Measurements from ENCODE around the gene SUFU. TPM values are rescaled to one million over a fixed set of nuclear protein-coding genes. Genes with fewer than 3 reads are reported as not detected.
A peak's percentile ranks its signal among the peaks of the same experiment; 100 is the strongest.

SUFU gene
- total RNA-seq, 2 donors from 2014 or later = 3.1 to 6.6 TPM

DNA sequence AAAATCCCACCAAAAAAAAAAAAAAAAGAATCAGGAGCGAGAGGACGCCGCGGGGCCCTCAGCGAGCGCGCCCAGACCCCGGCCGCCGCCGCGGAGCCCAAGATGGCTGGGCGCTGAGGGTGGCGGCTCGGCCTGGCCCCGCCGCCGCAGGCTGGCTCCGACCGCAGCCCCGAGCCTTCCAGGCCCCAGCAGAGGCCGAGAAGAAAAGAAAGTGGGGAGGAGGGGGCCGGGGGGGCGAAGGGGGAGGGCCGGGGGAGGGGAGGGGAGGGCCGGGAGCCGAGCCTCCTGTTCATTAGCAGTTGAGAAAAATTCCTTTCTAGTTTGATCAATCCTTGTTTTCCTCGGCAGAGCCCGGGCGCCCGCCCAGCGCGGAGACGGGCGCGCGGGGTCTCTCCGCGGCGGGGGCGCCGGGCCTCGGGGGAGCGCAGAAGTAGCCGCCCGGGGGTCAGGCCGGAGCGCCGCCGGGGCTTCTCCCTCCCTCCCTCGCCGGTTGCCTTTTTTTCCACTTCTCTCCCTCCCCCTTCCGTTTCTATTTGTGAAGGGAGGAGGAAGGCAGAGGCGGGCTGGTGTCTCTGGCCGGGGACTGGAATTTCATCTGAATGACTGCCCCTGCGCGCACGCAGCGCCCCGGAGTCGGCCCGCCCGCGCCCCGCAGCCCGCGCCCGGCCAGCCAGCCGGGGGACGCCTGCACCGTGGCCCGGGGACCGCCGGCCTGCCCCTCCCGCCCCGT, 139.7 kb downstream of the SUFU start:
- peak; percentile 19 for ATAC-seq
- peak; percentile 68 to 79 (median 76) for DNase-seq
- 0 to 1% methylated on average over 50 to 52 of the region's 76 CpGs for WGBS, 2 donors
- H3K27ac ChIP-seq = peak overlapping the region; percentile 95 to 100 (median 96)
- intact Hi-C loops (cut with DNase I) = no loop called here
- H3K9me3 ChIP-seq = no peaks in the 10 kb centered on the region
- no peaks in the 10 kb centered on the region for H3K36me3 ChIP-seq (replicated peaks in 1 of 2; ENCODE audit: insufficient read depth in 1 of 2, low read depth in 2 of 2)
- no peaks in the 10 kb centered on the region for H3K27me3 ChIP-seq
- H3K4me3 ChIP-seq = peak overlapping the region; percentile 39 to 78
- TF ChIP-seq POLR2A (IDR thresholded peaks at IDR 0.05) = peak; percentile 63 to 88 (median 68)
- TF ChIP-seq, protein P1, sequence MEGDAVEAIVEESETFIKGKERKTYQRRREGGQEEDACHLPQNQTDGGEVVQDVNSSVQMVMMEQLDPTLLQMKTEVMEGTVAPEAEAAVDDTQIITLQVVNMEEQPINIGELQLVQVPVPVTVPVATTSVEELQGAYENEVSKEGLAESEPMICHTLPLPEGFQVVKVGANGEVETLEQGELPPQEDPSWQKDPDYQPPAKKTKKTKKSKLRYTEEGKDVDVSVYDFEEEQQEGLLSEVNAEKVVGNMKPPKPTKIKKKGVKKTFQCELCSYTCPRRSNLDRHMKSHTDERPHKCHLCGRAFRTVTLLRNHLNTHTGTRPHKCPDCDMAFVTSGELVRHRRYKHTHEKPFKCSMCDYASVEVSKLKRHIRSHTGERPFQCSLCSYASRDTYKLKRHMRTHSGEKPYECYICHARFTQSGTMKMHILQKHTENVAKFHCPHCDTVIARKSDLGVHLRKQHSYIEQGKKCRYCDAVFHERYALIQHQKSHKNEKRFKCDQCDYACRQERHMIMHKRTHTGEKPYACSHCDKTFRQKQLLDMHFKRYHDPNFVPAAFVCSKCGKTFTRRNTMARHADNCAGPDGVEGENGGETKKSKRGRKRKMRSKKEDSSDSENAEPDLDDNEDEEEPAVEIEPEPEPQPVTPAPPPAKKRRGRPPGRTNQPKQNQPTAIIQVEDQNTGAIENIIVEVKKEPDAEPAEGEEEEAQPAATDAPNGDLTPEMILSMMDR (IDR thresholded peaks at IDR 0.05) = no peak
- H3K4me1 ChIP-seq = peaks cover 24% of the 10 kb centered on the region

DNA sequence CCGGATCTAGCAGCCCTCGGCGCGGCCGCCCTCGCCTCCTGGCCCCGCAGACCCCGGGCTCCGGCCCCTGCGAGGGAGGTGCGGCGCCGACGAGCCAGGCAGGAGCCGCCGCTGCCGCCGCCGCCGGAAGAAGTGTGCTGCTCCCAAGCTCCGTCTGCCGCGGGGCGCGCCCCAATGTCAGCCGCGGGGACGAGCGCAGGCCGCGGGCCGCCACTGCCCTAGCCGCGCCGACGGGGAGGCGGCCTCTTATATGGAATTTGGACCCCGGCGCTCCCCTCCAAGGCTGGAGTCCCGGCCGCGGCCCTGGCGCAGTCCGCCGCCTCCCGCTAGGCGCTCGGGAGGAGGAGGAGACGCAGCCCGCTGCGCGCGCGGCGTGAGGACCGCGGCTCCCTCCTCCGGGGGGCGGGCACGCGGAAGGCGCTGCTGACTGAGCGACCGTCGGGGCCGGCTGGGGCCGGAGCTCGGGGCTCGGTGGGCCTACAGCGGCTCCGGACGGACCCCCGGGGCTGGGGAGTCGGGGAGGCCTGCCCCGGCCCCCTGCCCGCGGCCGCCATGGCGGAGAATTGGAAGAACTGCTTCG, 140.4 kb downstream of the SUFU start, which contains the start of gene TRIM8:
Gene TRIM8, plus strand, starts transcription at position 414 of the 580 bp plus-strand sequence. Its CDS starts 139 bp downstream, at position 553.
- 1% methylated on average over 54 of the region's 80 CpGs; no CpG with 5 or more reads in 1 of the 2 donors for WGBS, 2 donors
- Histone ChIP-seq H3K9me3 (no peaks in the 10 kb centered on the region), H3K27me3 (no peaks in the 10 kb centered on the region), H3K4me1 (peaks cover 31% of the 10 kb centered on the region), H3K36me3 (replicated peaks in 1 of 2; ENCODE audit: insufficient read depth in 1 of 2, low read depth in 2 of 2) (no peaks in the 10 kb centered on the region), H3K4me3 (peak within 1 kb of the TSS; percentile 39 to 78), H3K27ac (peak within 1 kb of the TSS; percentile 95 to 100 (median 96))
- intact Hi-C loops (cut with DNase I) = no loop called here
- DNase-seq (peak; percentile 55 to 69 (median 60)), ATAC-seq (peak; percentile 5)
- TF ChIP-seq, protein P1 (IDR thresholded peaks at IDR 0.05) = no peak
- TF ChIP-seq POLR2A (IDR thresholded peaks at IDR 0.05) = no peak

DNA sequence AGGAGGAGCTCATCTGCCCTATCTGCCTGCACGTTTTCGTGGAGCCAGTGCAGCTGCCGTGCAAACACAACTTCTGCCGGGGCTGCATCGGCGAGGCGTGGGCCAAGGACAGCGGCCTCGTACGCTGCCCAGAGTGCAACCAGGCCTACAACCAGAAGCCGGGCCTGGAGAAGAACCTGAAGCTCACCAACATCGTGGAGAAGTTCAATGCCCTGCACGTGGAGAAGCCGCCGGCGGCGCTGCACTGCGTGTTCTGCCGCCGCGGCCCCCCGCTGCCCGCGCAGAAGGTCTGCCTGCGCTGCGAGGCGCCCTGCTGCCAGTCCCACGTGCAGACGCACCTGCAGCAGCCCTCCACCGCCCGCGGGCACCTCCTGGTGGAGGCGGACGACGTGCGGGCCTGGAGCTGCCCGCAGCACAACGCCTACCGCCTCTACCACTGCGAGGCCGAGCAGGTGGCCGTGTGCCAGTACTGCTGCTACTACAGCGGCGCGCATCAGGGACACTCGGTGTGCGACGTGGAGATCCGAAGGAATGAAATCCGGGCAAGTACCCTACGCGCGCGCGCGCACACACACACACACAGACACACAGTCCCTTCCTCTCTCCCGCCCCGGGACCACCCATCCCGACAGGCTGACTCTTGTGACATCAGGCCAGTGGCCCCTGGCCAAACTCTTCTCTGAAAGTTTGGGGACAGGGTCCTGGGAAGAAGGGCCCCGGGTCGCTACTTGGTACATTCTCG, 141.0 kb downstream of the SUFU start:
- intact Hi-C loops (cut with DNase I) = no loop called here
- 0% methylated on average over 9 to 60 of the region's 62 CpGs for WGBS, 2 donors
- Histone ChIP-seq H3K9me3 (no peaks in the 10 kb centered on the region), H3K4me1 (peaks cover 37% of the 10 kb centered on the region), H3K4me3 (peak overlapping the region; percentile 39 to 78), H3K27me3 (no peaks in the 10 kb centered on the region), H3K27ac (peak overlapping the region; percentile 95 to 100 (median 96)), H3K36me3 (replicated peaks in 1 of 2; ENCODE audit: insufficient read depth in 1 of 2, low read depth in 2 of 2) (no peaks in the 10 kb centered on the region)
- ATAC-seq (peak; percentile 47), DNase-seq (peak; percentile 88 to 93 (median 92))
- TF ChIP-seq, protein P1 (IDR thresholded peaks at IDR 0.05) = peak; percentile 30 to 87 (median 80)
- peak in 1 of 3 donors; percentile 21 for TF ChIP-seq POLR2A (IDR thresholded peaks at IDR 0.05)

DNA sequence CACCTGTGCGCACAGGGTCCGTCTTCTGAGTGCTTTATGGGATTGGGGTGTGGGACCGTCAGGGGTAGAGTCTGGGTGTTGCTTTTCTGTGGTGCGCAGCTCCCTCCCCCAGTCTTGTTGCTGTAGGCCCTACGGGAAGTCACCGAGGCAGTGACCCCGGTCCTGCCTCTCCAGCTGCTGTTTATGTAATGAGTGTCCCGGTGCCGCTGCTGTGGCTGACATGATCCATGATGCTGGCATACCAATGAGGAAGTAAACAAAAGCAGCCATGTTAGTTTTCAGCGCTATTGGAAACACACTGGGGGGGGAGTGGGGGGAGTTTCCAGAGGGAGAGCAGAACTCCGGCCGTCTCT, 141.6 kb downstream of the SUFU start:
- peak overlapping the region; percentile 95 to 100 (median 96) for H3K27ac ChIP-seq
- peak; percentile 47 for ATAC-seq
- H3K36me3 ChIP-seq (replicated peaks in 1 of 2; ENCODE audit: insufficient read depth in 1 of 2, low read depth in 2 of 2) = no peaks in the 10 kb centered on the region
- intact Hi-C loops (cut with DNase I) = no loop called here
- TF ChIP-seq, protein P1 (IDR thresholded peaks at IDR 0.05) = no peak
- peak; percentile 78 to 97 (median 96) for TF ChIP-seq POLR2A (IDR thresholded peaks at IDR 0.05)
- 0% methylated on average over 3 to 12 of the region's 12 CpGs for WGBS, 2 donors
- peak overlapping the region; percentile 39 to 78 for H3K4me3 ChIP-seq
- peaks cover 43% of the 10 kb centered on the region for H3K4me1 ChIP-seq
- no peaks in the 10 kb centered on the region for H3K9me3 ChIP-seq
- H3K27me3 ChIP-seq = no peaks in the 10 kb centered on the region
- peak; percentile 87 to 96 (median 92) for DNase-seq
